ENCODE results near the gene AP3B1. TPM values are rescaled to one million over a fixed set of nuclear protein-coding genes. Genes with fewer than 3 reads are reported as not detected.
"Not testable (repeated sequence)": the region's sequence is repeated elsewhere in the genome, so short reads cannot be mapped to it uniquely, and the experiment has no call there.

The AP3B1 gene
- total and polyA plus RNA-seq, 4 experiments from 2014 or later, result 18.2 to 36.9 (median 31.7) TPM

DNA sequence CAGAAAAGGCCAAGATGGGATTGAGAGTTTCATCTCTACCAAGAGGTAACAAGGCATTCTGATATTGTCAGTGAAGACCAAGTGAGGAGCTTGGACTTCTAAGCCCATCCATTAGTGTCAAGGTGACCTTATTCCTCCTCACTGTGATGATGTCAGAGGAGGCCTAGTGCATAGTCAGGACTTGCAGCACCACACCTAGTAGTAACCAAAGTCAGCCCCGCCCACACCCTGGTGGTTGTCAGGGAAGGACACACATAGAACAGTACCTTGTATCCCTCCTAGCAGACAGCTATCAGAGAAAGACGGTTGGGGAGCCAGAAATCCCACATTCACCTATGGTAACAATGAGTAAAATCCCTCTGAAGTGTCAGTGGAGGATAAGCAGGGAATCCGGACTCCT is 111.7 kb downstream of the AP3B1 start:
- H3K36me3 ChIP-seq (ENCODE audit: insufficient read depth, low read length), result no peaks in the 10 kb centered on the region
- intact Hi-C loops (cut with micrococcal nuclease), result no loop called here
- no peaks in the 10 kb centered on the region for H3K27me3 ChIP-seq (ENCODE audit: insufficient read depth, low read length)
- no peaks in the 10 kb centered on the region for H3K4me1 ChIP-seq (ENCODE audit: insufficient read depth, low read length)
- Mint-ChIP-seq H3K4me1 (peaks cover 0 to 15% (median 3%) of the 10 kb centered on the region in 4 donors), H3K27me3 (no peaks in the 10 kb centered on the region), H3K27ac (no peak overlapping the region), H3K36me3 (peaks cover 31 to 32% of the 10 kb centered on the region in 2 donors), H3K9me3 (no peaks in the 10 kb centered on the region), H3K4me3 (no peak overlapping the region)
- H3K27ac ChIP-seq (ENCODE audit: low read depth, low read length), result no peak overlapping the region
- DNase-seq, result no peak
- no peaks in the 10 kb centered on the region for H3K9me3 ChIP-seq (ENCODE audit: control insufficient read depth in 1 of 2, low read length in 2 of 2)
- ChIA-PET CTCF (ENCODE audit: partially characterized antibody) (no interaction called here), POLR2A (ENCODE audit: partially characterized antibody) (no interaction called here)
- no peak overlapping the region for H3K4me3 ChIP-seq (ENCODE audit: low read length in 2 of 2)

DNA sequence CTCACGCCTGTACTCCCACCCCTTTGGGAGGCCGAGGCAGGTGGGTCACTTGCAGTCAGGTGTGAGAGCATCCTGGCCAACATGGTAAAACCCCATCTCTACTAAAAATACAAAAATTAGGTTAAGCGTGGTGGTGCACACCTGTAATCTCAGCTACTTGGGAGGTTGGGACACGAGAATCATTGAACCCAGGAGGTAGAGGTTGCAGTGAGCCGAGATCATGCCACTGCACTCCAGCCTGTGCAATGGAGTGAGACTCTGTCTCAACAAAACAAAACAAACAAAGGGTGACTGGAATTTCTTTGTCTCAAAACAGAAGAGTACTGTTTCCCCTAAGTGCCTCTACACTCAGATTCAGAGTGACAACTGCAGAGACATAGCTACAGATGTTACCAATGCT is 116.1 kb downstream of the AP3B1 start:
- peaks cover 18% of the 10 kb centered on the region for H3K36me3 ChIP-seq (ENCODE audit: insufficient read depth, low read length)
- H3K27me3 ChIP-seq (ENCODE audit: insufficient read depth, low read length), result no peaks in the 10 kb centered on the region
- ChIA-PET POLR2A (ENCODE audit: partially characterized antibody) (no interaction called here), CTCF (ENCODE audit: partially characterized antibody) (no interaction called here)
- Mint-ChIP-seq H3K27me3 (no peaks in the 10 kb centered on the region), H3K9me3 (peaks cover 0 to 3% (median 0%) of the 10 kb centered on the region in 8 donors), H3K36me3 (peaks cover 55 to 57% of the 10 kb centered on the region in 2 donors), H3K27ac (no peak overlapping the region), H3K4me3 (no peak overlapping the region), H3K4me1 (peaks cover 0 to 6% (median 2%) of the 10 kb centered on the region in 4 donors)
- DNase-seq, result no peak
- no peak overlapping the region for H3K4me3 ChIP-seq (ENCODE audit: low read length in 2 of 2)
- no peaks in the 10 kb centered on the region for H3K4me1 ChIP-seq (ENCODE audit: insufficient read depth, low read length)
- no peaks in the 10 kb centered on the region for H3K9me3 ChIP-seq (ENCODE audit: control insufficient read depth in 1 of 2, low read length in 2 of 2)
- no peak overlapping the region for H3K27ac ChIP-seq (ENCODE audit: low read depth, low read length)
- intact Hi-C loops (cut with micrococcal nuclease), result no loop called here

DNA sequence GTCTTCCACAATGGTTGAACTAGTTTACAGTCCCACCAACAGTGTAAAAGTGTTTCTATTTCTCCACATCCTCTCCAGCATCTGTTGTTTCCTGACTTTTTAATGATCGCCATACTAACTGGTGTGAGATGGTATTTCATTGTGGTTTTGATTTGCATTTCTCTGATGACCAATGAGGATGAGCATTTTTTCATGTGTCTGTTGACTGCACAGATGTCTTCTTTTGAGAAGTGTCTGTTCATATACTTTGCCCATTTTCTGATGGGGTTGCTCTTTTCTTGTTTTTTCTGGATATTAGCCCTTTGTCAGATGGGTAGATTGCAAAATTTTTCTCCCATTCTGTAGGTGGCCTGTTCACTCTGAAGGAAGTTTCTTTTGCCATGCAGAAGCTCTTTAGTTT is 124.2 kb downstream of the AP3B1 start:
- H3K4me1 ChIP-seq (ENCODE audit: insufficient read depth, low read length); H3K27me3 Mint-ChIP-seq; DNase-seq; POLR2A ChIA-PET (ENCODE audit: partially characterized antibody); H3K27ac ChIP-seq (ENCODE audit: low read depth, low read length); H3K27me3 ChIP-seq (ENCODE audit: insufficient read depth, low read length); intact Hi-C loops (cut with micrococcal nuclease); H3K4me3 ChIP-seq (ENCODE audit: low read length in 2 of 2); H3K4me1 Mint-ChIP-seq; H3K9me3 ChIP-seq (ENCODE audit: control insufficient read depth in 1 of 2, low read length in 2 of 2); CTCF ChIA-PET (ENCODE audit: partially characterized antibody); H3K4me3 Mint-ChIP-seq: not testable (repeated sequence)
- Mint-ChIP-seq H3K9me3 (peaks cover 0 to 21% (median 5%) of the 10 kb centered on the region in 8 donors), H3K27ac (peak overlapping the region in 1 of 7 donors; percentile 47), H3K36me3 (peaks cover 67 to 77% of the 10 kb centered on the region in 2 donors)
- H3K36me3 ChIP-seq (ENCODE audit: insufficient read depth, low read length), result peaks cover 13% of the 10 kb centered on the region

DNA sequence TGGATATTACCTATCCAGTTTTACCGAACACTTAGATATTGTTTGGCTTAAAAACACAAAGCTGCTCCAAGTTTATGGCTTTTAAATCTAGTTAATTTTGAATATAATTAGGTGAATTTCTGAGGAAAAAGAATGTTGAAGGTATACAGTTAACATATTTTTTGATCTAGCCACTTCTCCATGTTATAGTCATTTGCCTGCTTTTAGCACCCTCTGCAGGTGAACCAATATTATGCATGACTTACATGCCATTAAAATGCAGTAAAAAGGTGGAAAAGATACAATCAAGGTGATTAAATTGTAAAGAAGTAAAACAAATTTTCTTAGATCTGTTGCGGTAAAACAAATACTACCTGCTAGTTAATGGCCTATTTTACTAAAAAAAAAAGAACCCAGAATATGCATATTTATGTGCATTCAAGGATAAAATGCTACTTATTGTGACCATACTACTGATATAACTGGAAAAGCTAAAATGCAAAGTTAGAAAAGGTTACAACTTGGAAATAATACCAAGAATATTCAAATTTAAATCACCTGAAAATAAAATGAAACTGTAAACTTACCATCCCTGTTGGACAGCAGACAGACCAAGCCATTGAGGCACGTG is 132.1 kb downstream of the AP3B1 start:
- CTCF ChIA-PET (ENCODE audit: partially characterized antibody), result interaction anchor here (1.2 kb wide), 1 partner anchor 1294 kb away, joined by 3 read pairs; no protein-coding TSS in a partner anchor

DNA sequence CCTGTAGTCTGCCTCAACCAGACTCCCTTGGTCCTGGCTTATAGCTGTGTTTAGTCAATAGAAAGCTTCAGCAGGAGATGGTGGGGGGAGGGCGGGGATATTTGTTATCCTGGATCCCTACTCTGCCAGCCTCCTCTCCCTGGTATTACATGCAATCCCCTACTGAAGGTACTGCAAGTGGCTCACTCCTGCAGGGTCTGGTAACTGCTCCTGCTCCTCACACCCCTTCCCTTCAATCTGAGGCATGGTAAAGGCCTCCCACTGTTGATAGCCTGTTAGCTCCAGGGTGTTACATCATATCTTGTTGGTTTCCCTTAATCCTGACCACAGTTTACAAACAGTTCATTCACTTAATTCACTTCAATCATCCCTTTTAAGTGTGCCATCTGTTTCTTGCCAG is 137.5 kb downstream of the AP3B1 start:
- Mint-ChIP-seq H3K27me3 (no peaks in the 10 kb centered on the region), H3K9me3 (peaks cover 0 to 2% (median 0%) of the 10 kb centered on the region in 8 donors), H3K36me3 (peaks cover 50 to 71% of the 10 kb centered on the region in 2 donors), H3K27ac (no peak overlapping the region), H3K4me3 (no peak overlapping the region), H3K4me1 (peaks cover 0 to 7% (median 1%) of the 10 kb centered on the region in 4 donors)
- CTCF ChIA-PET (ENCODE audit: partially characterized antibody), result no interaction called here
- H3K27me3 ChIP-seq (ENCODE audit: insufficient read depth, low read length), result no peaks in the 10 kb centered on the region
- no peak overlapping the region for H3K27ac ChIP-seq (ENCODE audit: low read depth, low read length)
- DNase-seq, result no peak
- POLR2A ChIA-PET (ENCODE audit: partially characterized antibody), result no interaction called here
- peaks cover 13% of the 10 kb centered on the region for H3K36me3 ChIP-seq (ENCODE audit: insufficient read depth, low read length)
- H3K4me1 ChIP-seq (ENCODE audit: insufficient read depth, low read length), result no peaks in the 10 kb centered on the region
- H3K4me3 ChIP-seq (ENCODE audit: low read length in 2 of 2), result no peak overlapping the region
- intact Hi-C loops (cut with micrococcal nuclease), result no loop called here
- no peaks in the 10 kb centered on the region for H3K9me3 ChIP-seq (ENCODE audit: control insufficient read depth in 1 of 2, low read length in 2 of 2)

More for the DNA sequence above, 132.1 kb downstream of the AP3B1 start:
- POLR2A ChIA-PET (ENCODE audit: partially characterized antibody), result no interaction called here
- peaks cover 43 to 45% of the 10 kb centered on the region in 2 donors for H3K36me3 Mint-ChIP-seq
- Histone ChIP-seq H3K36me3 (ENCODE audit: insufficient read depth, low read length) (no peaks in the 10 kb centered on the region), H3K4me1 (ENCODE audit: insufficient read depth, low read length) (no peaks in the 10 kb centered on the region), H3K27ac (ENCODE audit: low read depth, low read length) (no peak overlapping the region), H3K27me3 (ENCODE audit: insufficient read depth, low read length) (no peaks in the 10 kb centered on the region), H3K4me3 (ENCODE audit: low read length in 2 of 2) (no peak overlapping the region), H3K9me3 (ENCODE audit: control insufficient read depth in 1 of 2, low read length in 2 of 2) (no peaks in the 10 kb centered on the region)
- intact Hi-C loops (cut with micrococcal nuclease), result loop anchor here (5.0 kb wide), 1 partner anchor 1295 kb away; no protein-coding TSS in a partner anchor
- H3K4me1 Mint-ChIP-seq, result peaks cover 0 to 2% (median under 1%) of the 10 kb centered on the region in 4 donors
- H3K4me3 Mint-ChIP-seq, result no peak overlapping the region
- DNase-seq, result peak in 4 of 5 donors; percentile 2 to 23 (median 10)
- H3K27ac Mint-ChIP-seq, result no peak overlapping the region
- H3K27me3 Mint-ChIP-seq, result no peaks in the 10 kb centered on the region
- no peaks in the 10 kb centered on the region for H3K9me3 Mint-ChIP-seq

DNA sequence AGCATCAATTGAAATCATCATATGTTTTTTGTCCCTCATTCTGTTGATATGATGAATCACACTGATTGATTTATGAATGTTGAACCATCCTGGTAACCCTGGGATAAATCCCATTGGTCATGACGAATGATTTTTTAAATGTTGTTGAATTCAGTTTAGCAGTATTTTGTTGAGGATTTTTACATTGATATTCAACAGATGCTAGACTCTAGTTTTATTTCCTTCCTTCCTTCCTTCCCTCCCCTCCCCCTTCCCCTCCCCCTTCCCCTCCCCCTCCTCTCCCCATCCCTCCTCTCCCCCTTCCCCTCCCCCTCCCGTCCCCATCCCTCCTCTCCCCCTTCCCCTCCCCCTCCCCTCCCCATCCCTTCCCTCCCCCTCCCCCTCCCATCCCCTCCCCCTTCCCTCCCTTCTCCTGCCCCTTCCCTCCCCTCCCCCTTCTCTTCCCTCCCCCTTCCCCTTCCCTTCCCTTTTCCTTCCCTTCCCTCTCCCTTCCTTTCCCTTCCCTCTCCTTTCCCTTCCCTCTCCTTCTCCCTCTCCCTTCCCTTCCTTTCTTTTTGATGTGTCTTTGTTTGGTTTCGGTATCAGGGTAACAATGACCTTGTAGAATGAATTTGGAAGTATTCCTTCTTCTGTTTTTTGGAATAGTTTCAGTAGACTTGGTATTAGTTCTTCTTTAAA is 142.8 kb downstream of the AP3B1 start:
- Mint-ChIP-seq H3K27ac (no peak overlapping the region), H3K36me3 (peaks cover 54 to 73% of the 10 kb centered on the region in 2 donors)

DNA sequence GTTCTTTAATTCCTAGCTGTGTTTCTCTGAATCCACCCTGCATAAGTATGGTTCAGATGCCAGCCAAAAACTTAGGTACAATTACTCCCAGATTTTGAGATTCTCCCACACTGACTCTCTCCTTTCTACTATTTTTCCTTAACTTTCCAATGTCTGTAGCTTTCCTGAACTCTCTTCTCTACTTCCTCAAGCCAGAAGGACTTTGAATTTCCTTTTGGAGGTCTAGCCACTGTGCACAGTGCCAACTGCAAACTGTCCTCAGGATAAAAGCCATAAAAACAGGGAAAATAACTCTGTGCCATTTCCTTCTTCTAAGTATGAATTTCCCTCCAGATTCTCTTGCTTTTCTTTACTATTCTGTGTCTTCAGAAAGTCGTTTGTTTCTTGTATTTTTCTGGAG is 157.2 kb downstream of the AP3B1 start:
- H3K4me3 ChIP-seq (ENCODE audit: low read length in 2 of 2), result no peak overlapping the region
- CTCF ChIA-PET (ENCODE audit: partially characterized antibody), result interaction anchor here (0.7 kb wide), 1 partner anchor 9 kb away, joined by 3 read pairs; no protein-coding TSS in a partner anchor
- no peaks in the 10 kb centered on the region for H3K9me3 ChIP-seq (ENCODE audit: control insufficient read depth in 1 of 2, low read length in 2 of 2)
- H3K36me3 Mint-ChIP-seq, result peaks cover 42 to 44% of the 10 kb centered on the region in 2 donors
- H3K27me3 ChIP-seq (ENCODE audit: insufficient read depth, low read length), result no peaks in the 10 kb centered on the region
- peaks cover 0 to 1% (median 0%) of the 10 kb centered on the region in 8 donors for H3K9me3 Mint-ChIP-seq
- H3K27ac Mint-ChIP-seq, result peak overlapping the region in 1 of 7 donors; percentile 18
- H3K4me3 Mint-ChIP-seq, result no peak overlapping the region
- no peaks in the 10 kb centered on the region for H3K4me1 ChIP-seq (ENCODE audit: insufficient read depth, low read length)
- peaks cover 0 to 2% (median 0%) of the 10 kb centered on the region in 4 donors for H3K4me1 Mint-ChIP-seq
- no peak for DNase-seq
- POLR2A ChIA-PET (ENCODE audit: partially characterized antibody), result no interaction called here
- H3K27me3 Mint-ChIP-seq, result no peaks in the 10 kb centered on the region
- H3K36me3 ChIP-seq (ENCODE audit: insufficient read depth, low read length), result peaks cover 6% of the 10 kb centered on the region
- intact Hi-C loops (cut with micrococcal nuclease), result no loop called here
- H3K27ac ChIP-seq (ENCODE audit: low read depth, low read length), result no peak overlapping the region

More for the DNA sequence above, 142.8 kb downstream of the AP3B1 start:
- intact Hi-C loops (cut with micrococcal nuclease), result no loop called here
- peaks cover 13% of the 10 kb centered on the region for H3K36me3 ChIP-seq (ENCODE audit: insufficient read depth, low read length)
- ChIA-PET CTCF (ENCODE audit: partially characterized antibody) (no interaction called here), POLR2A (ENCODE audit: partially characterized antibody) (no interaction called here)
- no peak overlapping the region for H3K4me3 ChIP-seq (ENCODE audit: low read length in 2 of 2)
- Mint-ChIP-seq H3K9me3 (peaks cover 0 to 2% (median 0%) of the 10 kb centered on the region in 8 donors), H3K4me3 (no peak overlapping the region), H3K27me3 (no peaks in the 10 kb centered on the region), H3K4me1 (peaks cover 0 to 7% (median 1%) of the 10 kb centered on the region in 4 donors)
- no peaks in the 10 kb centered on the region for H3K4me1 ChIP-seq (ENCODE audit: insufficient read depth, low read length)
- no peaks in the 10 kb centered on the region for H3K27me3 ChIP-seq (ENCODE audit: insufficient read depth, low read length)
- DNase-seq, result no peak
- no peak overlapping the region for H3K27ac ChIP-seq (ENCODE audit: low read depth, low read length)
- no peaks in the 10 kb centered on the region for H3K9me3 ChIP-seq (ENCODE audit: control insufficient read depth in 1 of 2, low read length in 2 of 2)
